Measurements from ENCODE around the gene RBMS3. TPM values are rescaled to one million over a fixed set of nuclear protein-coding genes. Genes with fewer than 3 reads are reported as not detected.

RBMS3 gene
- total and polyA plus RNA-seq, 2 experiments from 2014 or later, result 34.9 to 37.1 TPM

GRCh38 chr3:29481969-29482767 is 201.3 kb downstream of the RBMS3 start:
- no peak for DNase-seq (ENCODE audit: low spot score)
- H4K20me1 ChIP-seq (ENCODE audit: insufficient read depth, poor library complexity, severe bottlenecking), result no peaks in the 10 kb centered on the region
- H3K4me3 ChIP-seq, result no peak overlapping the region
- H3K27me3 ChIP-seq, result no peaks in the 10 kb centered on the region
- H3K79me2 ChIP-seq, result peaks cover 1% of the 10 kb centered on the region
- no peaks in the 10 kb centered on the region for H3K9me3 ChIP-seq (ENCODE audit: low read depth)
- TF ChIP-seq EZH2 (IDR thresholded peaks at IDR 0.05; ENCODE audit: borderline replicate concordance), result no peak
- TF ChIP-seq EZH2phosphoT487 (IDR thresholded peaks at IDR 0.05; ENCODE audit: low read depth, severe bottlenecking, unreplicated experiment), result no peak
- TF ChIP-seq CTCF (IDR thresholded peaks at IDR 0.05; ENCODE audit: poor library complexity), result no peak
- WGBS (ENCODE audit: low lambda C conversion rate, missing lambda C conversion rate), result 100% methylated on average over 1 of the region's 3 CpGs
- no peak overlapping the region for H2AFZ ChIP-seq
- no peak overlapping the region for H3K4me2 ChIP-seq
- H3K27ac ChIP-seq, result no peak overlapping the region
- no peaks in the 10 kb centered on the region for H3K9me2 ChIP-seq (replicated peaks; ENCODE audit: insufficient read depth)
- no peaks in the 10 kb centered on the region for H3K36me3 ChIP-seq (replicated peaks; ENCODE audit: insufficient read depth, low read depth)
- no peaks in the 10 kb centered on the region for H3K4me1 ChIP-seq (ENCODE audit: insufficient read depth)

GRCh38 chr3:29484633-29485032 is 203.8 kb downstream of the RBMS3 start:
- WGBS (ENCODE audit: low lambda C conversion rate, missing lambda C conversion rate), result 83% methylated on average over 2 of the region's 2 CpGs
- H3K36me3 ChIP-seq (replicated peaks; ENCODE audit: insufficient read depth, low read depth), result no peaks in the 10 kb centered on the region
- H3K79me2 ChIP-seq, result peaks cover 2% of the 10 kb centered on the region
- no peak for TF ChIP-seq EZH2 (IDR thresholded peaks at IDR 0.05; ENCODE audit: borderline replicate concordance)
- no peak for TF ChIP-seq EZH2phosphoT487 (IDR thresholded peaks at IDR 0.05; ENCODE audit: low read depth, severe bottlenecking, unreplicated experiment)
- no peak for TF ChIP-seq CTCF (IDR thresholded peaks at IDR 0.05; ENCODE audit: poor library complexity)
- no peak overlapping the region for H2AFZ ChIP-seq
- H3K9me3 ChIP-seq (ENCODE audit: low read depth), result no peaks in the 10 kb centered on the region
- H4K20me1 ChIP-seq (ENCODE audit: insufficient read depth, poor library complexity, severe bottlenecking), result no peaks in the 10 kb centered on the region
- no peaks in the 10 kb centered on the region for H3K9me2 ChIP-seq (replicated peaks; ENCODE audit: insufficient read depth)
- H3K4me1 ChIP-seq (ENCODE audit: insufficient read depth), result no peaks in the 10 kb centered on the region
- no peak overlapping the region for H3K4me2 ChIP-seq
- no peaks in the 10 kb centered on the region for H3K27me3 ChIP-seq
- DNase-seq (ENCODE audit: low spot score), result no peak
- no peak overlapping the region for H3K27ac ChIP-seq
- H3K4me3 ChIP-seq, result no peak overlapping the region

GRCh38 chr3:29486096-29486495 is 205.2 kb downstream of the RBMS3 start:
- Histone ChIP-seq H2AFZ (no peak overlapping the region), H4K20me1 (ENCODE audit: insufficient read depth, poor library complexity, severe bottlenecking) (no peaks in the 10 kb centered on the region), H3K4me1 (ENCODE audit: insufficient read depth) (no peaks in the 10 kb centered on the region), H3K36me3 (replicated peaks; ENCODE audit: insufficient read depth, low read depth) (no peaks in the 10 kb centered on the region), H3K79me2 (peaks cover 2% of the 10 kb centered on the region), H3K27me3 (no peaks in the 10 kb centered on the region), H3K9me3 (ENCODE audit: low read depth) (no peaks in the 10 kb centered on the region), H3K27ac (no peak overlapping the region), H3K4me2 (no peak overlapping the region), H3K9me2 (replicated peaks; ENCODE audit: insufficient read depth) (no peaks in the 10 kb centered on the region), H3K4me3 (no peak overlapping the region)
- DNase-seq (ENCODE audit: low spot score), result no peak
- TF ChIP-seq EZH2 (IDR thresholded peaks at IDR 0.05; ENCODE audit: borderline replicate concordance) (no peak), EZH2phosphoT487 (IDR thresholded peaks at IDR 0.05; ENCODE audit: low read depth, severe bottlenecking, unreplicated experiment) (no peak), CTCF (IDR thresholded peaks at IDR 0.05; ENCODE audit: poor library complexity) (no peak)
- WGBS (ENCODE audit: low lambda C conversion rate, missing lambda C conversion rate), result 85% methylated on average over 5 of the region's 5 CpGs

All from hepatocyte (in vitro differentiated cells).